GDM1 (cell line): ENCODE measurements around the gene CARD11.
"Not testable (repeated sequence)": the region's sequence is repeated elsewhere in the genome, so short reads cannot be mapped to it uniquely, and the experiment has no call there.

ENCODE experiments used
- DNase-seq: peaks from one replicate; lab custom pipeline; 2025; lab: John Stamatoyannopoulos, UW

CARD11 gene

DNA sequence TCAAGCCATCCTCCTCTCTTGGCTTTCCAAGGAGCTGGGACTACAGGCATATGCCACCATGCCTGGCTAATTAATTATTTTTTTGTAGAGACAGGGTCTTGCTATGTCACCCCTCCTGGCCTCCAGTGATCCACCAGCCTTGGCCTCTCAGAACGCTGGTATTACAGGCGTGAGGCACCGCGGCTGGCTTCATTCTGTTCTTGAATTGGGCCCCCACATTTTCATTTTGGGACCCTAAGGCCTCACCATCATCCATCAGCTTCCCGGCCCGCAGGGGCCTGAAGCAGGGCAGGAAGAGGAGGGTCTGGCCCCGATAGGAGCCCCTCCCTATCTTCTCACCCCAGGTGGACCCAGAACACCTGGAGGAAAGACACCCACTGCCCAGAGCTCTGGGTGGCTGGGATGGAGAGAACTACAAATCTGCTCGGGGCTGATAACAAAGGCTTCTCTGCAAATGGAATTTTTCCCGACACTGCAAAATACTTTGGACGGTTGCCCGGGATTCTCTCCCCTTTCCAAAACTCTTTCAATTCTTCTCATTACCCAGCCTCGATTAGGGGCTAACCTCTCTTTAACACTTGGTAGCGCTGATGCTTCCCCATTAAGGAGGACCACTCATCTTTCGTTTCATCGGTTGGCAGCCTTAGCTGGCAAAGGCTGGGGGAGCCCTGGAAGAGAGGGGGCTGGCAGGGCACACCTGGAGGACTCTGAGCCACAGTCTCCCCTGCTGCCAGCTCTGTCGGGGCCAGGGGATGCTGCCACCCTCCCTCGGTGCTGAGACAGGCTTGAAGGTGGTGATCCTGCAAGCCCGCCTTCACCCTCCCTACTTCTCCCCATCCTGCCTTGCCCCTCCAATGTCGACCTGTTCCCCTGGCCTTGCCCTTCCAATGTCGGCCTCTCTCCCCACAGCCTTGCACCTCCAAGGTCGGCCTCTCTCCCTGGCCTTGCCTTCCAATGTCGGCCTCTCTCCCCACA is 118.5 kb downstream of the CARD11 start:
- DNase-seq, result no peak

DNA sequence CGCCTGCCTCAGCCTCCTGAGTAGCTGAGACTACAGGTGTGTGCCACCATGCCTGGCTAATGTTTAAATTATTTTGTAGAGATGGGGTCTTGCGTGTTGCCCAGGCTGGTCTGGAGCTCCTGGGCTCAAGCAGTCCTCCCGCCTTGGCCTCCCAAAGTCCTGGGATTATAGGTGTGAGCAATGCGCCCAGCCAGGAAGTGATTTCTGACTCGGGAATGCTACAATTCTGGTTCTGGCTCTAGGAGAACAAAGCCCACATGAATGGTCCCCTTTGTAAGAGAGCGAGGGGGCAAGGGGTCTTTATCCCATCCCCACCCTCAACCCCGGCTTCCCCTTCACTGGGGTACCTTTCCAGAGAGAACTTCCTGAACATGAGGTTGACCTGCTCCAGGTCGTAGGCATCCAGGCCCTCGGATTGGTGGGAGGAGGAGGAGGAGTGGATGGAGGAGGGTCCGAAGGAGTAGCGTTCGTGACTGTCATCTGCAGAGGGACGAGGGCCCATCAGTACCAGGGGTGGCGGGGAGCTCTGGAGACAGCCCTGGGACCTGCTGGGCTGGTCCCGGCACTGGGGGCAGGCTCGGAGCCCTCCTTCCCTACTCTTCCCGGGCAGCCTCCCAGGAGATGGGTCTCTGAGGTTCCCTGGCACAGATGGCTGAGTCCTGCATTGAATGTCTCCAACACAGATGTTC is 119.6 kb downstream of the CARD11 start:
- DNase-seq, result no peak

DNA sequence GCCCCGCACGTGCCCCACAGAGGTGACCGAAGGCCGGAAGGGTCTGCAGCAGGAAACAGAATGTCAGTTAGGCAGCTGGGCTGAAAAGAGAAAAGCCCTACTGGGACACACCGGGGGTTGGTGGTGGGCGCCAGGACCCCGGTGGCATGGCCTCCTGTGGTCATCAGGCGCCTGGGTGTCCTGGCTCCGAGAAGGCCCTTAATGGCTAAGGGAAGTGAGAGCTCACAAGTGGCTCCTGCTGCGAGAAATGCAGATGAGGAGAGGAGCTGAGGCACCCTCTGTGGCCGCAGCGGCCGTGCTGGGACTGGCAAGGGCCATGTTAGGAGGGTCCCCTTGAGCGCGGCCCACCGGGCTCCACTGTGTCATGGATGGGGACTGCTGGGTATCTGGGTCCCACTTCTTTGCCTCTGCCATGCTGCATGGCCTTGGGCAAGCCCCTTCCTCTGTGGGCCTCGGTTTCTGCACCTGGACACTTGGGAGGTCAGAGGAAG is 120.3 kb downstream of the CARD11 start:
- no peak for DNase-seq

DNA sequence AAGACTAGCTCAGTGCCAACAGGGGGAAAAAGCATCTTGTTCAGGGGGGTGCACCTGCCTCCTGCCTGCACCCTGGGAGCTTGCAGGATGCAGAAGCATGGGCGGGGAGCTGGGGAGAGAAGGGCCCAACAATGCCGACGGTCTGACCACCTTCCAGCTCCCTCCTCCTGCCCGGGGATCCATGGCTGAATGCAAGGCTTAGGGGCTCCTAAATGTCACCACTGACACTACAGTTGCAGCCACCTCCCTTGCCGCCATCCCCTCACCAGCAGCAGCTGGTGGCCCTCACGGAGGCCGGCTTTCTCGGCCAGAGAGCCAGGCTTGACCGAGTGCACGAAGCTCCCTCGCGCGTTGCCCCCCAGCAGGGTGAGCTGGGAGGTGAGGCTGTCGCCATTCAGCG is 120.8 kb downstream of the CARD11 start:
- no peak for DNase-seq

DNA sequence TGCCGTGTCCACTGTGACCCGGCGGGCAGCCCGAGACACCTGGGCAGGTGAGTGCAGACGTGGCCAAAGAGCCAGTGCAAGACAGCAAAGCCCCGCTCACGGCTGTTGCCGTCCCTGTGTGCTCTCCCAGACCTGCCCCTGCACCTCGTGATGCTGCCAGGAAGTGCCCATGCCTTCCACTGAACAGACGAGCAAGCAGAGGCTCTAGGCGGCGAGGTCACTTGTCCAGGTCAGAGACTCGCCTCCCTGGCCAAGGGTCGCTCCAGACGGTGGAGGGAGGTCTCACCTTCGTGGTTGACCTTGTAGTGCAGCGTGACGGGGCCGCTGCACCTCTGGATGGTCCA is 121.3 kb downstream of the CARD11 start:
- DNase-seq, result no peak

DNA sequence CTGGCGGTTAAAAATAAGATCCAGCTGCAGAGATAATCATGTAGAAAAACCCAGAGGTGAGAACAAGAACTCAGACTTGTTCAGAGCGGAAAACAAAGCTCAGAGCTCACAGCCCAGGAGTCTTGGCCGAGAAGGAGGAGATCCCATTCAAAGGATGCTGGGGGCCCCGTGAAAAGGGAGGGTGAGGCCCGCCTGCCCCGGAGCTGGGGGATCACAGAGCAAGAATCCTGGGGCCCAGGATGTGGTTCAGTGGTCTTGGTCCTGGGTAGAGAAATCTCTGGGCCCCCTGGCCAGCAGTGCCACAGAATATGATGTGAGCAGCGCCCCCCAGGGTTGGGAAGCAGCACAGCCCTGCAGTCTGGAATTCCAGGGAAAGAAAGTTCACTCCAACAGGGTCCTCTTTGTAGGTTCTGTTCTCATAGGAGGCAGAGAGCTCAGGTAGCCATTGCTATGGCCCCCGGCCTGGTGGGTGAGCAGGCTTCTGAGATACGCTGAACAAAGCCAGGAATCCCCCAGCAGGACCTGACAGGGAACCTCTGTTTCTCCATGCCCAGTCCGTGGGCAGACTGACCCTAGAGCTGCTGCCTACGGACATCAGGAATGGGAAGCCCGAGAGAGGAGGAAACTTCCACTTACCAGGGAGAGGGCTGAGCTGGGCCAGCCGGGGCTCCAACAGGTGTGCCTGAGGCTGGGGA is 121.9 kb downstream of the CARD11 start:
- DNase-seq, result no peak

DNA sequence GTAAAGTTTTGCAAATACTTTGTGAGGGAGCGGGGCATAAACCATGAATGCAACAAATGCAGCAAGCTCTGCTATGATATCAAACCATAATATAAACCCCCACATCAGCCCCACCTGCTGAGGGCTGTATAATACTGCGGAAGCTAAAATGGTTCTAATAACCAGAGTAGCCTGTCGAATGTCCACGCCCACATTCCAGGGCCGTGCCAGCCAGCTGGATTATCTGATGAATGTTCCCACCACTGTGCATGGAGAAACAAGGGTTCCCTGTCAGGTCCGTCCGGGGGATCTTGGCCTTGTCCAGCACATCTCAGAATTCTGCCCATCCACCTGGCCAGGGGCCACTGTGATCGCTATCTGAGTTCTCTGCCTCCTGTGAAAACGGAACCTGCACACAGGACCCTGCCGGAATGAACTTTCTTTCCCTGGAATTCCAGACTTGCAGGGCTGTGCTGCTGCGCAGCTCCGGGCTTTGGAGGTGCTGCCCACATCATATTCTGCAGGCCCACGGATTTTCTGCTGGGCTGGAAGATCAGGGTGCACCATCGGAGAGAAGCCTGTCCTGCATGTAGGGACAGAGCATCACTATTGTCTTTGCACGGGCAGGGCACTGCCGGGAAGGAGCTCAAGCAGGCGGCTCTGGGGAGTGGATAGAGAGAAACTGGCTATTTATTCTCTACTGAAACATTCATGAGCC is 122.6 kb downstream of the CARD11 start:
- DNase-seq, result no peak

DNA sequence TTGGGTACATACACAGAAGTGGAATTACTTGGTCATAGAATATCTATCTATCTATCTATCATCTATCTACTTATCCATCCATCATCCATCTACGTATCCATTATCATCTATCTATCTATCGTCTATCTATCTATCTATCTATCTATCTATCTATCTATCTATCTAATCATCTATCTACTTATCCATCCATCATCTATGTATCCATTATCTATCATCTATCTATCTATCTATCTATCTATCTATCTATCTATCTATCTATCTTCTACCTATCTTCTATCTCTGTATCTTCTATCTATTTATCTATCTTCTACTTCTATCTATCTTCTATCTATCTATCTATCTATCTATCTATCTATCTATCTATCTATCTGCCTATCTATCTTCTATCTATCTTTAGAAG is 123.2 kb downstream of the CARD11 start:
- DNase-seq, result not testable (repeated sequence)

DNA sequence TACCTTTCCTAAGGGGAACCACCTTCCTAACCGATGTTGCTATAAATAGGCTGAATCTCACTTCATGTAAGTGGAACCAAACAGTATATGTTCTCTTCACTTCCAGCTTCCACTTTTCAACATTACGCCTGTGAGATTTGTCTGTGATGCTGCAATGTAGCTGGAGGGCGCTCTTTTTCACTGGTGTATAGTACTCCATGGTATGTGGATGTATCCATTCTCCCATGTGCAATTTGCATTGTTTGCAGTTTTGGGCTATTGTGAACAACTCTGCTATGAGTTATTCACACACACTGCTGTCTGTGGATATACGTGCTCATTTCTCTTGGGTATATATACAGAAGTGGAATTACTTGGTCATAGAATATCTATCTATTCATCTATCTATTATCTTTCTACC is 123.6 kb downstream of the CARD11 start:
- DNase-seq, result no peak

DNA sequence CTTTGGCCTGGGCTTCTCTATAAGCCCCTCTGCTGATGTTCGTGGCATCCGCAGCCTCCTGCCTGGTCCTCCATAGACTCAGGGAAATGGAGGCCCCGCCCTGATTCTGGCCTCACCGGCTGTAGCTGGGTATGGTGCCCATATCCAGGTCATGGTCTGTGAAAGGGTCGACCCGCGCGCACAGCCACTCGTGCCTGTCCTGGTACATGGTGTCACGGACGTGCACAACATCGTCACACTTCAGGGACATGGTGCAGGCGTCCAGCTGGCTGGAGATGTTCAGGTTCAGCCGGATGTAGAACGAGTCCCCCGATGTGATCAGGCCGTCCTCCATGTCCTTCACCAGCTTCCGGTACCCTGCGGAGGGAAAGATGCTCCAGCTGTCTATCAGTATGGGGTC is 124.4 kb downstream of the CARD11 start:
- DNase-seq, result no peak

DNA sequence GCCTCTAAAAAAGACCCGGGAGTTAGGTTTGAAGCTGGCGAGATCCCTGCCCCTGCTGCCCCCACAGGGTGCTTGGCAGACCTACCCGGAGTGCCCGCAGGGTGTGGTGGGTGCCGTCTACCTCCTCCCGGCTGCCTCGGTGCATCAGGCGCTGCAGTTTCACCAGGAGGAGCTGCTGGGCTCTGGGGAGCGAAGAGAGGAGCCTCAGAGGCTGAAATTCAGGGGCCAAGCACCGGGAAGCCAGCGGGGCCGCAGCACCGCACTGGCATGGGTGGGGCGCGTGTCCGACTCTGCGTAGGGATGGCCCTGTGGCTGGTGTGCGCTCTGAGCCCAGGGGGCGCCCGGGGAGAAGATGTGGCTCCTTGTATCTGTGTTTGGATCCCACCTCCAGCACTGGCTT is 125.3 kb downstream of the CARD11 start:
- no peak for DNase-seq

DNA sequence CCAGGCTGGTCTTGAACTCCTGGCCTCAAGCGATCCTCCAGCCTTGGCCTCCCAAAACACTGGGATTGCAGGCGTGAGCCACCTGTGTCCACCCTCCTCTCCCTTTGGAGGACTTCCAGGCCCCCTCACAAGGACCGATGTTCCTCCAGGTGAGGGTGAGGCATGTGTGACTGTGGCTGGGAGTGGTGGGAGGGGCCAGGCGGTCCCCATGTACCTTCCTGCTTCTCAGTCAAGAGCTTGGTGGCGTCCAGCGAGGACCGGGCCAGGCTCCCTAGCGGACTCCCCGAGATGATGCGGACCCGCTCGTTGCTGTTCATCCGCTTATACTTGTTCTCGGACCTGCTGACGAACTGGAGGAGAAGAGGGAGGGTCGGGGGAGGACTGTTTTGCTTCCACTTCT is 128.6 kb downstream of the CARD11 start:
- no peak for DNase-seq

DNA sequence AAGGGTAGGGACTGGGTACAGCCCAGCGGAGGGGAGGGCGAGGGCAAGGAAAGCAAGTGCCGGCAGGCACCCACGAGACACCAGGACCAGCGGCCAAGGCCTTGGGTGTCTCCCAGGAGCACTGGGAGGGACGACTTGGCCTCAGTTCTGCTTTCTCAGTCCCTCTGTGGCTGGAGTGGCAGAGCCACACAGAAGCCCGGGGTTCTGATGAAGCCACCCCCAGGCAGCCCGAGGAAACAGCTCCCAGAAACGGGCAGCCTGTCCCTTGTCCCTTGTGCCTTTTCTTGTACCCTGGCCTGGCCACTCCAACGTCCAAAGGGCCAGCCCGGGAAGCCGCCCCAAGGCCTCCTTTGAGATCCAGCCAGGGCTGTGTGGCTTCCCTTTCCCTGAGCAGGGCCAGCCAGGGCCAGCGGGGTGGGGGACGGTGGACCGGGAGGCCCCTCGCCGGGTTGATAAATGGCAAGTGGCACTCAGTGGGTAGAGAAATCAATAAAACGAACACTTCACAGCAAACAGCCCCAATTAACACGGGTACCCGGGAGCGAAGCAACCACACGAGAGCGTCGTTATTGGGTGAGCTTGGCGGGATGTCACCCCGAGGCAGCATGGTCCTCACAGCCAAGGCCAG is 129.8 kb downstream of the CARD11 start:
- no peak for DNase-seq

DNA sequence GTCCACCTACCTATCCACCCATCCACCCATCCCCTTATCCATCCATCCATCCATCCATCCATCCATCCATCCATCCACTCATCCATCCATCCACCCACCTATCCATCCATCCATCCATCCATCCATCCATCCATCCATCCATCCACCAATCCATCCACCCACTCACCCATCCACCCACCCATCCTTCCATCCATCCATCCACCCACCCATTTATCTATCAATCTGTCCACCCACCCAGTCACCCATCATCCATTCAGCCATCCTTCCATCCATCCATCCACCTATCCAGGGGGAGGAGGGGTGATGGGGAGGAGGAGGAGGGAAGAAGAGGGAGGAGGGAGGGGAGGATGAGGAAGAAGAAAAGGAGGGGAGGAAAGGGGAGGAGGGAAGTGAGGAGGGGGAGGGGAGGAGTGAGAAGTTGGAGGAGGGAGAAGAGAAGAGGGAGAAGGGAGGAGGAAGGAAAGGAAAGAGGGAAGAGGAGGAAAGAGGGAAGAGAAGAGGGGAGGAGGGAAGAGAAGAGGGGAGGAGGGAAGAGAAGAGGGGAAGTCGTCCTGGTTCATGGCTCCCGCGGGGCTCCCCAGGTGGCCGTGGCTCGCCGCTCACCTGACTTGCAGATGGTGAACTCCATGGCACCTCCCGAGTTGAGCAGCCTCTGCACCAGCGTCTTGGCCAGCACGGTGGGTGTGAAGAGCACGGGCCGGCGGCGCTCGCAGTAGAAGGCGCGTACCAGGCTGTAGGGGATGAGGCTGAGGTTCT is 130.8 kb downstream of the CARD11 start:
- no peak for DNase-seq

DNA sequence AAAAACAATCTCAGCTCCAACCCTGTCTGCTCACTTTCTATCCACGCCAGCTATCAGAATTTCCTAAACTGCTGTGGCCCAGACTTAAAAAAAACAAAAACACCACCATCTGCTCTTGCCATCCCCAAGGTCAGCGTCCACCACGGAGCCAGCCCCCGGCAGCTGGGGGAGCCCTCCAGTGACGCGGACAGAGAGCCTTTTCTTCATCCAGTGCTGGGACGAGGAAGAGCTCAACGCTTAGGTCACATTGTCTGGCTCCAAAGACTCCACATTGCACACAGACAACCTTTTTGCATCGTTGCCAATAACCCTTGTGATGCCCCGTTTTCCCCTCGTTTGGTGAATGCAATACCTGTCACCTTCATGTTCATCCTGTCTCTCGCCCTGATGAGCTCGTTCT is 132.2 kb downstream of the CARD11 start:
- DNase-seq, result no peak

DNA sequence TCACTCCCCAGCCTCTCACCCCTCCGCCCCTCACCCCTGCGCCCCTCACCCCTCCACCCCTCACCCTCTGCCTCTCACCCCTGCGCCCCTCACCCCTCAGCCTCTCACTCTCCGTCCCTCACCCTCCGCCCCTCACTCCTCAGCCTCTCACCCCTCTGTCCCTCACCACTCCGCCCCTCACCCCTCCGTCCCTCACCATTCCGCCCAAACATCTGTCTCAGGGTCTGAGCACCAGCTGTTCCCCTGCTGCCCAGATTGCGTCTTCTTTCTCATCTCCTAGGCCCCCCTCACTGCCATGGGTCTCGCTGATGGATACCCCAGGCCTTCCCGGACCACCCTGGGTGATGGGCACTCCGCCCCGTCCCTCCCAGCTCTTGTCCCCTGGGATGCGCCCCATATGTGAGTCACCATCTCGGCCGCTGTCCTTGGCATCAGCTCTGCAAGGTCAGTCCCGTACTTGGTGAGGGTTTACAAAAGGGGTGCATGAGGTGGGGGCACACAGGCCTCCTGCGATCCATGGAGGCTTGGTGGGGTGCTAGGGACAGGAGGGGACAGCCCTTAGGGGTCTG is 134.1 kb downstream of the CARD11 start:
- DNase-seq, result no peak

DNA sequence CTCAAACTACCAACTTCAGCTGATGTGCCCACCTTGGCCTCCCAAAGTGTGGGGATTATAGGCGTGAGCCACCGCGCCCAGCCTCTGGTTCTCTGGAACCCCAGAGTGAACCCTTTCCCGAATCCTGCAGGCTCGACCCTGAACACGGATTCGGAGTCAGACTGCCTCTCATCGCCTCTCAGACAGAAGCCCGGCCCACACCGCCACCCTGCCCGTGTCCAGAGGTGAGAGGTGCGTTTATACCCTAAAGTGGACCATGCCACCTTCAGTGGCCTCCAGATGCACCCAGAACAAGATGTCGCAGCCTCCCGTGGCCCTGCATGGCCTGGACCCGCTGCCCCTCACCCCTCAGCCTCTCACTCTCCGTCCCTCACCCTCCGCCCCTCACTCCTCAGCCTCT is 134.6 kb downstream of the CARD11 start:
- no peak for DNase-seq

DNA sequence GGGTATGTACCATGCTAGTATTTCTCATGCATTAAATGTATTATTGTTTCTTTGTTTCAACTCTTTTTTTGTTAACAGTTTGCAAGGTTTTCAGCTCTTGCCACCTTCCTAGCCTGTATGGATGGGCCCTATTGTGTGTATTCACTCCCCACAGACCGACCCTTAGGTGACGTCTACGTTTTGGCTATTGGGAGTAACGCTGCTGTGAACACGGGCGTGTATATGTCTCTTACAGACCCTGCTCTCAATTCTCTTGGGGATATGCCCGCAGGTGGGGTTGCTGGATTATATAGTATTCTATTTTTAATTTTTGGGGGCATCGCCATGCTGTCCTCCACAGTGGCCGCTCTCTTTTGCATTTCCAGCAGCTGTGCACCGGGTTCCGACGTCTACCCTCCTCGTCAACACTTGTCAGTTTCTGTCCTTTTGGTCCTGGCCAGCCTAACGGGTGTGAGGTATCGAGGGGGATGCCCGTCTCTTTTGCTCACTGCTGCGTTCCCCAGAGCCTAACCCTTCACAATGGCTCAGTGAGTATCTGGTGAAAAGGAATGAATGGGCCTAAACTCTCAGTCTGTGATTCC is 135.5 kb downstream of the CARD11 start:
- no peak for DNase-seq

DNA sequence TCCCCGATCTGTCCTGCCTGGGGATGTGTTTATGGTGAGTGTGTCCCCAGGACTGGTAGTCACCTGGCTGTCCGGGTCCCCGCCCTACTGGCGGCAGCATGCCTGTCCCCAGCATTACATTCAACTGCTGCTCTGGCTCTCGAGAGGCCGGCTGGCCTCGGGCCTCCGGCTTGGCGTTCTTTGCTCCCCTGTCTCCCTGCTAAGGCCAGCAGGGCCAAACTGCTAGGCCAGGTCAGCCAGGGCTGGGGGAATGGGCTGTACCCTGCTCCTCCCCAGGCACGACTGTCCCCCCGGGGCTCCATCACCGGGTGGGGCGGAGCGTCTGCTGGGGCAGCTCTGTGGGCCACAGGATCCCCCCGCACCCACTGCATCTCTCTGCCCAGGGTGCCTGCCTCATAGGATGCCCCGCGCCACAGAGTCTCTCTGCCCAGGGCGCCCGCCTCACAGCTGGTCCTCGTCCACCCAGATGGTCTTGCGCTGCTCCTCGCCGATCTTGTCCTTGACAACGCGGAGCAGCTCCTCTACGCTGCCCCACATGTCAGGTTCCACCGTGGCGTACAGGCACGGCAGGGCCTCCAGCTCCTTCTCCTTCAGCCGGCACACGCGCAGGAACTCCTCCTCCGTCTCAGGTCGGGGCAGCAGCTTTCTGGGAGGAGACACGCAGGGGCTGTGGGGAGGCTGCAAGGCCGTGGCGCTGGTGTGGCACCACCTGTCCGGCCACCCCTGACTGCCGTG is 137.3 kb downstream of the CARD11 start:
- DNase-seq, result no peak
